ENCODE data around the gene ITPRID1.

ITPRID1 gene

GRCh38 chr7:31613604-31614003, 99.7 kb downstream of the ITPRID1 start:
- in situ Hi-C loops (cut with MboI; ENCODE audit: low sequenced_read_pairs) = no loop called here
- H3K9me3 ChIP-seq = no peaks in the 10 kb centered on the region
- no peaks in the 10 kb centered on the region for H3K4me1 ChIP-seq
- no peak for DNase-seq (ENCODE audit: low spot score in 2 of 2)
- no peaks in the 10 kb centered on the region for H3K36me3 ChIP-seq (replicated peaks)
- H3K27me3 ChIP-seq (ENCODE audit: low read depth) = no peaks in the 10 kb centered on the region
- no peak overlapping the region for H3K4me3 ChIP-seq

- no peak for DNase-seq (ENCODE audit: low spot score in 2 of 2)
- in situ Hi-C loops (cut with MboI; ENCODE audit: low sequenced_read_pairs) = loop anchor here (5.0 to 10.0 kb wide), 3 partner anchors 191 to 499 kb away; no protein-coding TSS in a partner anchor
- H3K4me3 ChIP-seq = no peak overlapping the region
- H3K9me3 ChIP-seq = no peaks in the 10 kb centered on the region
- H3K27me3 ChIP-seq (ENCODE audit: low read depth) = peaks cover 4% of the 10 kb centered on the region; the same call in 1 of the 2 replicates
- H3K36me3 ChIP-seq (replicated peaks) = no peaks in the 10 kb centered on the region
- no peaks in the 10 kb centered on the region for H3K4me1 ChIP-seq
Observed at GRCh38 chr7:31633467-31633866, 119.6 kb downstream of the ITPRID1 start.

- DNase-seq (ENCODE audit: low spot score in 2 of 2) = peak; percentile 60 to 72
- Histone ChIP-seq H3K9me3 (no peaks in the 10 kb centered on the region), H3K4me3 (no peak overlapping the region), H3K36me3 (replicated peaks) (no peaks in the 10 kb centered on the region), H3K4me1 (no peaks in the 10 kb centered on the region), H3K27me3 (ENCODE audit: low read depth) (peaks cover 4% of the 10 kb centered on the region; the same call in 1 of the 2 replicates)
- in situ Hi-C loops (cut with MboI; ENCODE audit: low sequenced_read_pairs) = loop anchor here (5.0 to 10.0 kb wide), 3 partner anchors 192 to 499 kb away; no protein-coding TSS in a partner anchor
Observed at GRCh38 chr7:31633894-31634494, 120.1 kb downstream of the ITPRID1 start.

- no peak for DNase-seq (ENCODE audit: low spot score in 2 of 2)
- H3K4me3 ChIP-seq = no peak overlapping the region
- in situ Hi-C loops (cut with MboI; ENCODE audit: low sequenced_read_pairs) = no loop called here
- H3K27me3 ChIP-seq (ENCODE audit: low read depth) = peaks cover 4% of the 10 kb centered on the region; the same call in 1 of the 2 replicates
- H3K4me1 ChIP-seq = no peaks in the 10 kb centered on the region
- H3K36me3 ChIP-seq (replicated peaks) = no peaks in the 10 kb centered on the region
- H3K9me3 ChIP-seq = no peaks in the 10 kb centered on the region
Observed at GRCh38 chr7:31640381-31640780, 126.5 kb downstream of the ITPRID1 start.

GRCh38 chr7:31642681-31643115, 128.8 kb downstream of the ITPRID1 start:
- no peak for DNase-seq (ENCODE audit: low spot score in 2 of 2)
- in situ Hi-C loops (cut with MboI; ENCODE audit: low sequenced_read_pairs) = no loop called here
- Histone ChIP-seq H3K9me3 (no peaks in the 10 kb centered on the region), H3K27me3 (ENCODE audit: low read depth) (peaks cover 9% of the 10 kb centered on the region; the same call in 1 of the 2 replicates), H3K36me3 (replicated peaks) (no peaks in the 10 kb centered on the region), H3K4me3 (no peak overlapping the region), H3K4me1 (no peaks in the 10 kb centered on the region)

- in situ Hi-C loops (cut with MboI; ENCODE audit: low sequenced_read_pairs) = no loop called here
Observed at GRCh38 chr7:31646942-31647341, 133.1 kb downstream of the ITPRID1 start.

GRCh38 chr7:31647511-31647910, 133.6 kb downstream of the ITPRID1 start:
- no peak for DNase-seq (ENCODE audit: low spot score in 2 of 2)
- no peak overlapping the region for H3K4me3 ChIP-seq
- in situ Hi-C loops (cut with MboI; ENCODE audit: low sequenced_read_pairs) = no loop called here
- H3K36me3 ChIP-seq (replicated peaks) = no peaks in the 10 kb centered on the region
- no peaks in the 10 kb centered on the region for H3K9me3 ChIP-seq
- no peaks in the 10 kb centered on the region for H3K4me1 ChIP-seq
- H3K27me3 ChIP-seq (ENCODE audit: low read depth) = peaks cover 5% of the 10 kb centered on the region; the same call in 1 of the 2 replicates

More at GRCh38 chr7:31646942-31647341, 133.1 kb downstream of the ITPRID1 start:
- H3K36me3 ChIP-seq (replicated peaks) = no peaks in the 10 kb centered on the region
- H3K4me3 ChIP-seq = no peak overlapping the region
- peaks cover 5% of the 10 kb centered on the region; the same call in 1 of the 2 replicates for H3K27me3 ChIP-seq (ENCODE audit: low read depth)
- DNase-seq (ENCODE audit: low spot score in 2 of 2) = no peak
- no peaks in the 10 kb centered on the region for H3K9me3 ChIP-seq
- no peaks in the 10 kb centered on the region for H3K4me1 ChIP-seq

- in situ Hi-C loops (cut with MboI; ENCODE audit: low sequenced_read_pairs) = no loop called here
- Histone ChIP-seq H3K36me3 (replicated peaks) (no peaks in the 10 kb centered on the region), H3K4me3 (no peak overlapping the region), H3K27me3 (ENCODE audit: low read depth) (peaks cover 5% of the 10 kb centered on the region; the same call in 1 of the 2 replicates), H3K4me1 (no peaks in the 10 kb centered on the region), H3K9me3 (no peaks in the 10 kb centered on the region)
- no peak for DNase-seq (ENCODE audit: low spot score in 2 of 2)
Observed at GRCh38 chr7:31648288-31648687, 134.4 kb downstream of the ITPRID1 start.

- no peaks in the 10 kb centered on the region for H3K36me3 ChIP-seq (replicated peaks)
- in situ Hi-C loops (cut with MboI; ENCODE audit: low sequenced_read_pairs) = no loop called here
- no peaks in the 10 kb centered on the region for H3K4me1 ChIP-seq
- no peaks in the 10 kb centered on the region for H3K9me3 ChIP-seq
- peaks cover 5% of the 10 kb centered on the region; the same call in 1 of the 2 replicates for H3K27me3 ChIP-seq (ENCODE audit: low read depth)
- no peak for DNase-seq (ENCODE audit: low spot score in 2 of 2)
- no peak overlapping the region for H3K4me3 ChIP-seq
Observed at GRCh38 chr7:31648880-31649279, 135.0 kb downstream of the ITPRID1 start.

- no peaks in the 10 kb centered on the region for H3K27me3 ChIP-seq (ENCODE audit: low read depth)
- H3K36me3 ChIP-seq (replicated peaks) = no peaks in the 10 kb centered on the region
- no peaks in the 10 kb centered on the region for H3K9me3 ChIP-seq
- in situ Hi-C loops (cut with MboI; ENCODE audit: low sequenced_read_pairs) = no loop called here
- H3K4me1 ChIP-seq = no peaks in the 10 kb centered on the region
- H3K4me3 ChIP-seq = no peak overlapping the region
- DNase-seq (ENCODE audit: low spot score in 2 of 2) = no peak
Observed at GRCh38 chr7:31651234-31652062, 137.6 kb downstream of the ITPRID1 start.

- no peaks in the 10 kb centered on the region for H3K27me3 ChIP-seq (ENCODE audit: low read depth)
- DNase-seq (ENCODE audit: low spot score in 2 of 2) = no peak
- H3K4me3 ChIP-seq = no peak overlapping the region
- H3K9me3 ChIP-seq = no peaks in the 10 kb centered on the region
- in situ Hi-C loops (cut with MboI; ENCODE audit: low sequenced_read_pairs) = no loop called here
- H3K36me3 ChIP-seq (replicated peaks) = no peaks in the 10 kb centered on the region
- no peaks in the 10 kb centered on the region for H3K4me1 ChIP-seq
Observed at GRCh38 chr7:31652063-31652326, 138.1 kb downstream of the ITPRID1 start.

- DNase-seq (ENCODE audit: low spot score in 2 of 2) = peak in 1 of 2 experiments; percentile 8
- Histone ChIP-seq H3K4me3 (no peak overlapping the region), H3K9me3 (no peaks in the 10 kb centered on the region), H3K27me3 (ENCODE audit: low read depth) (no peaks in the 10 kb centered on the region), H3K36me3 (replicated peaks) (no peaks in the 10 kb centered on the region), H3K4me1 (no peaks in the 10 kb centered on the region; the same call in 1 of the 2 replicates)
- in situ Hi-C loops (cut with MboI; ENCODE audit: low sequenced_read_pairs) = no loop called here
Observed at GRCh38 chr7:31663072-31663471, 149.2 kb downstream of the ITPRID1 start.

- Histone ChIP-seq H3K36me3 (replicated peaks) (no peaks in the 10 kb centered on the region), H3K9me3 (no peaks in the 10 kb centered on the region), H3K4me3 (no peak overlapping the region), H3K27me3 (ENCODE audit: low read depth) (no peaks in the 10 kb centered on the region), H3K4me1 (no peaks in the 10 kb centered on the region; the same call in 1 of the 2 replicates)
- no peak for DNase-seq (ENCODE audit: low spot score in 2 of 2)
- in situ Hi-C loops (cut with MboI; ENCODE audit: low sequenced_read_pairs) = no loop called here
Observed at GRCh38 chr7:31664890-31665289, 151.0 kb downstream of the ITPRID1 start.

- H3K27me3 ChIP-seq (ENCODE audit: low read depth) = no peaks in the 10 kb centered on the region
- H3K4me1 ChIP-seq = no peaks in the 10 kb centered on the region; the same call in 1 of the 2 replicates
- no peak overlapping the region for H3K4me3 ChIP-seq
- in situ Hi-C loops (cut with MboI; ENCODE audit: low sequenced_read_pairs) = no loop called here
- no peaks in the 10 kb centered on the region for H3K36me3 ChIP-seq (replicated peaks)
- DNase-seq (ENCODE audit: low spot score in 2 of 2) = no peak
- H3K9me3 ChIP-seq = no peaks in the 10 kb centered on the region
Observed at GRCh38 chr7:31665546-31665945, 151.7 kb downstream of the ITPRID1 start.
